ENCODE results near the gene PGM2.

Gene PGM2

GRCh38 chr4:37904824-37905223 is 78.3 kb downstream of the PGM2 start:
- no peak for DNase-seq

DNA sequence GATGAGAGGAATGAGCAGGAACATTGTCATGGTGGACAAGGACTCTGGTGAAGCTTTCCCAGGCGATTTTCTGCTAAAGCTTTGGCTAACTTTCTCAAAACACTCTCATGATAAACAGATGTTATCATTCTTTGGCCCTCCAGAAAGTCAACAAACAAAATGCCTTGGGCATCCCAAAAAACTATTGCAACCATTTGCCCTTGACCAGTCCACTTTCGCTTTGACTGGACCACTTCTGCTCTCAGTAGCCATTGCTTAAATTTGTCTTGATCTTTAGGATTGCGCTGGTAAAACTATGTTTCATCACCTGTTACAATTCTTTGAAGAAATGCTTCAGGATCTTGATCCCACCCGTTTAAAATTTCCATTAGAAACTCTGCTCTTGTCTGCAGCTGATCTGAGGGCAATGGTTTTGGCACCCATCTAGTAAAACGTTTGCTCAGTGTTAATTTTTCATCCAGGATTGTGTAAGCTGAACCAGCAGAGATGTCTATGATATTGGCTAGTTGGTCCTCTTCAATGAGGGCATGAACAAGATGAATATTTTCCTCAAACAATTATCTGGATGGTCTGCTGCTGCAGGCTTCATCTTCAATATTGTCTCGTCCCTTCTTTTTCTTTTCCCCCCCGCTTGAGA is 79.2 kb downstream of the PGM2 start:
- DNase-seq = no peak

- DNase-seq = no peak
Observed at GRCh38 chr4:37908488-37909331, 82.2 kb downstream of the PGM2 start.

GRCh38 chr4:37909332-37910090 is 83.0 kb downstream of the PGM2 start:
- DNase-seq = peak; percentile 21

- no peak for DNase-seq
Observed at GRCh38 chr4:37910091-37910486, 83.6 kb downstream of the PGM2 start.

Measured in NCI-H524 treated with DMSO at 0.1 percent for 48 hours (cell line).